HG03139 (cell line): Measurements from ENCODE around the gene TSNAXIP1.
A peak's percentile ranks its signal among the peaks of the same experiment; 100 is the strongest.

Experiments
- ATAC-seq: cut with Tn5 transposase; IDR thresholded peaks from one replicate; pipeline ENCODE4 v1.9.1; 2021; ENCODE audit not compliant: unreplicated experiment

TSNAXIP1 gene

GRCh38 chr16:67806428-67807147 lies at the start of gene TSNAXIP1, which contains the start of gene RANBP10:
TSS of gene TSNAXIP1 (plus strand) at chr16:67806889. CDS start at chr16:67807150, 261 bp downstream.
TSS of gene RANBP10 (minus strand) at chr16:67806560. CDS start at chr16:67806536, 24 bp downstream.
- ATAC-seq = peak; percentile 83

GRCh38 chr16:67758006-67758405 lies 48.7 kb upstream of the TSNAXIP1 start:
- ATAC-seq = no peak

- ATAC-seq = no peak
These were observed 47.7 kb upstream of the TSNAXIP1 start for GRCh38 chr16:67758966-67759365.

- ATAC-seq = no peak
These were observed 46.3 kb upstream of the TSNAXIP1 start for GRCh38 chr16:67760206-67760955.

- no peak for ATAC-seq
These were observed 45.8 kb upstream of the TSNAXIP1 start for GRCh38 chr16:67760956-67761230.

- ATAC-seq = no peak
These were observed 44.8 kb upstream of the TSNAXIP1 start for GRCh38 chr16:67761924-67762323.

GRCh38 chr16:67762385-67762784 lies 44.3 kb upstream of the TSNAXIP1 start:
- no peak for ATAC-seq

- no peak for ATAC-seq
These were observed 43.6 kb upstream of the TSNAXIP1 start for GRCh38 chr16:67763066-67763465.

GRCh38 chr16:67764158-67764667 lies 42.5 kb upstream of the TSNAXIP1 start:
- ATAC-seq = no peak

GRCh38 chr16:67766291-67766690 lies 40.4 kb upstream of the TSNAXIP1 start:
- ATAC-seq = no peak

- ATAC-seq = no peak
These were observed 38.7 kb upstream of the TSNAXIP1 start for GRCh38 chr16:67767953-67768352.

- no peak for ATAC-seq
These were observed 36.2 kb upstream of the TSNAXIP1 start for GRCh38 chr16:67770346-67770991.

GRCh38 chr16:67773099-67773498 lies 33.6 kb upstream of the TSNAXIP1 start:
- no peak for ATAC-seq

- ATAC-seq = no peak
These were observed 32.9 kb upstream of the TSNAXIP1 start for GRCh38 chr16:67773569-67774456.

GRCh38 chr16:67774457-67774853 lies 32.2 kb upstream of the TSNAXIP1 start:
- no peak for ATAC-seq

GRCh38 chr16:67775273-67775672 lies 31.4 kb upstream of the TSNAXIP1 start:
- no peak for ATAC-seq

GRCh38 chr16:67779256-67780014 lies 27.3 kb upstream of the TSNAXIP1 start:
- ATAC-seq = no peak

GRCh38 chr16:67780847-67781564 lies 25.7 kb upstream of the TSNAXIP1 start:
- no peak for ATAC-seq

GRCh38 chr16:67781565-67781921 lies 25.1 kb upstream of the TSNAXIP1 start:
- no peak for ATAC-seq
